B cell (primary cell): ENCODE results near the gene HTR3C.

Experiments
- EZH2 ChIP-seq: IDR thresholded peaks from 2 replicates; pipeline ENCODE4 v1.6.1; 2012; ENCODE audit warnings: borderline replicate concordance, low read depth, mild to moderate bottlenecking, moderate library complexity, low read length; ENCODE audit not compliant: insufficient read depth, poor library complexity, severe bottlenecking
- TF ChIP-seq, protein P1 (sequence below): fragments of 200-600 bp; IDR thresholded peaks from one replicate; pipeline ENCODE4 v1.8.0; 2022; ENCODE audit warnings: antibody characterized with exemption, mild to moderate bottlenecking

GRCh38 chr3:184022323-184022722, 30.5 kb upstream of the HTR3C start:
- TF ChIP-seq, protein P1, sequence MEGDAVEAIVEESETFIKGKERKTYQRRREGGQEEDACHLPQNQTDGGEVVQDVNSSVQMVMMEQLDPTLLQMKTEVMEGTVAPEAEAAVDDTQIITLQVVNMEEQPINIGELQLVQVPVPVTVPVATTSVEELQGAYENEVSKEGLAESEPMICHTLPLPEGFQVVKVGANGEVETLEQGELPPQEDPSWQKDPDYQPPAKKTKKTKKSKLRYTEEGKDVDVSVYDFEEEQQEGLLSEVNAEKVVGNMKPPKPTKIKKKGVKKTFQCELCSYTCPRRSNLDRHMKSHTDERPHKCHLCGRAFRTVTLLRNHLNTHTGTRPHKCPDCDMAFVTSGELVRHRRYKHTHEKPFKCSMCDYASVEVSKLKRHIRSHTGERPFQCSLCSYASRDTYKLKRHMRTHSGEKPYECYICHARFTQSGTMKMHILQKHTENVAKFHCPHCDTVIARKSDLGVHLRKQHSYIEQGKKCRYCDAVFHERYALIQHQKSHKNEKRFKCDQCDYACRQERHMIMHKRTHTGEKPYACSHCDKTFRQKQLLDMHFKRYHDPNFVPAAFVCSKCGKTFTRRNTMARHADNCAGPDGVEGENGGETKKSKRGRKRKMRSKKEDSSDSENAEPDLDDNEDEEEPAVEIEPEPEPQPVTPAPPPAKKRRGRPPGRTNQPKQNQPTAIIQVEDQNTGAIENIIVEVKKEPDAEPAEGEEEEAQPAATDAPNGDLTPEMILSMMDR, result no peak
- no peak for TF ChIP-seq EZH2
